GM19372 (cell line): ENCODE data around the gene IREB2.

ENCODE experiments used
- ATAC-seq: cut with Tn5 transposase; IDR thresholded peaks from one replicate; pipeline ENCODE4 v1.9.1; 2021; ENCODE audit warnings: mild to moderate bottlenecking, low read depth, moderate library complexity; ENCODE audit not compliant: unreplicated experiment

The IREB2 gene

DNA sequence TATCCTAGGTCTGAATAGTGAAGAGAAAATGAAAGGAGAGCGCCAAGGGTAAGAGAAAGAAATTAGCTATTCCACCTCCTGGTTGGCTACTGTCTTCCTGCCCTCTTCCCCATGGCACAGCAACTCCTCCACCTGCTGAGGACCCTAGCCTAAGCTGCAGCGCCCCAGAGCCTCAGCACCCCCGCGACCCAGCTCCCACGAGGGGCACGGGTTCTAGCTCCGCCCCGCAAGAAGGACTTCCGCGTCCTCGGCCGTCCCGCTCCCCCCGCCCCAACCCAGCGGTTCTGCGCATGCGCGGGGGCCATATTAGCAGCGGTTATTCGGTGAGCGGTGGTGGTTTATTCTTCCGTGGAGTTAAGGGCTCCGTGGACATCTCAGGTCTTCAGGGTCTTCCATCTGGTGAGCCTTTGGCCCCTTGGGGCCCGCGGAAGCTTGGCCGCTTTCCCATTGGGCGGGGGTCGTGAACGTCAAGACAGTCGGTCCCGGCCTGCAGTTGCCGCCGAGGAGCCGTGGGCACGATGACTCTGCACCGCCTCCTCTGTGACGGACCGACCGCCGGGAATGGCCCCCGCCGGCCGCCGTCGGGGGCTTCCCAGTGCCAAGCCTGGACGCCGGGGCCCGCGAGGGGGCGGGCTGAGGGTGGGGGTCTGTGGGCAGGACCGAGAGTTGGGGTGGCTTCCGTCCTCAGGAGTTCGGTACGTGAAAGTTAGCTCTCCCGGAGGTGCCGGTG, 102.3 kb downstream of the IREB2 start, which contains the start of gene PSMA4:
PSMA4 (plus strand) TSS at position 304 of the 730 bp plus-strand sequence. CDS start 1,484 bp downstream, outside the sequence.
- peak; percentile 83 for ATAC-seq

DNA sequence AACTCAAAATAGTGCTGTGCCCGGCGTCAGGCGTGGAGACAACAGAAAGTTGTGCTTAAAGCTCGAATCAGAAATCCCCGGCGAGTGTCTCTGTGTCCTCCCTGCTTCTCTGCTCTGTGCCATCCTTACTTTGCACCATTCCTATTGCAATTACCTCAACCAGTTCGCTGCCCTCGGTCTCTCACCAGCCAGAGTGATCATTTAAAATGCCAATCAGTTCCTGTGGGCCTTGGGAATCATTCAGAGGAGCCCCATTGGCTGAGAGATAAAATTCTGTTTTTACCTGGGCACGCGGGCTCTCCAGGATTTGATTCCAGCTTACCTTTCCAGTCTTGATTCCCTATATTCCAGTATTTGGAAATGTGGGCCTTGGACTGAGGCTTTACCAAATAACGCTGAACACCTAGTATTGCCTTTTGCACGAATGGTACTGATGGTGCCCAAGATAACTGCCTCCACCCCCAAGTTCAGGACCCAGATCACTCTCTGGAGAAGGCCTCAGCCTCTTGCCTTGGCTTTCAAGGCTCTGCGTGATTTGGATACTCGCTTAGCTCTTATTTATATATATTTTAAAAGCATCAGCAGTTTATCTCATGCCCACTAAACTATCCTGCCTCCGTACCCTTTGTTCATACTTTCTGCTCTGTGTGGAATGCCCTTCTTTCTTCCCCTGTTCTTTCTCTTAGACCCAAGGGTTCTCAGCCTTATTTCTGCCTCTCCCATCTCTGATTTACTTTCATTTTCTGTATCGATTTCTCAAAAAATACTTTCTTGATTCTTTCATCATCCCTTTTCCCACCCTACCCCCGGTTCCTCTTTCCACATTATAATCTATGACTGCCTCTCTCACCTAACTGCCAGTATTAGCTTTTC, 103.1 kb downstream of the IREB2 start:
- no peak for ATAC-seq

DNA sequence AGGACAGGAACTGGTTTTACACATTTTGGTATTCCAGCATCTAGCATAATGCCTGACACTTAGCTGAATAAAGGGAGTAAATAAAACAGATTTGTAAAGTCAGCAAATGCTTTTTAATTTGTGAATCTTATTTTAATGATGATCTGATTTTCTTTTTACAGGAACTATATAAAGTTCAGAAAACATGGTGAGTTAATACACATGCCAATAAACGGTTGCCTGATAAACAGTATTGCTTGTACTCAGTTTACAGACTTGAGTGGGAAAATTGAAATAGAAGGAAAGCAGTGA, 103.7 kb downstream of the IREB2 start:
- ATAC-seq: no peak

DNA sequence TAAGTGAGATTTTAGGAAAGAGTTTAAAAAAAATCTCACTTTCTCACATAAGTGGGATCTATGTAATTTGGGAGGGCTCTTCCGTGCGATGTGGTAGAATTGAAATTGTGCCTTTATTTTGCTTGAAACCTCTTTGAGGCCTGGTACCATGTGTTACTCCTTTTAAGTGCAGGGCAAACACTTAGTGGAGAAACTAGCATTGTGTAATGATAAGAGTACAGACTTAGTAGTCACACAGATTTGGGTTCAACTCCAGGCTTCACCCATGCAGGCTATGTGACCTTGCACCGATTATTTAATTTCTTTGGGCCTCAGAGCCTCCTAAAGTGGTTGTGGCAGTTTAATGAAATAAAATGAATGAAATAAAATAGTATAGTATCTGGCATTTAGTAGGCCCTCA, 104.6 kb downstream of the IREB2 start:
- ATAC-seq: no peak

DNA sequence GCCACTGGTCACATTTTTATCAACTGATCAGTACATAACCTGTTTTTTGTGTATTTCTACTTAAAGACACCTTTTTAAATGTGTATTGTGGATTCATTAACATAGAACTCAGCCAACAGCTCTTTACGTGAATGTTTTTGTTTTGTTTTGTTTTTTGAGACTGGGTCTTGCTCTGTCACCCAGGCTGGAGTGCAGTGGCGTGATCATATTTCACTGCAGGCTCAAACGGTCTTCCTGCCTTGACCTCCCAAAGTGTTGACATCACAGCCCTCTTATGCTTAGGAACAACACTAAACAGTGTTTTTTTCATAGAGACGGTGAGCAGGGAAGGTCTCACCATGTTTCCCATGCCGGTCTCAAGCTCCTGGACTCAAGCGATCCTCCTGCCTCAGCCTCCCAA, 112.2 kb downstream of the IREB2 start:
- ATAC-seq: no peak

DNA sequence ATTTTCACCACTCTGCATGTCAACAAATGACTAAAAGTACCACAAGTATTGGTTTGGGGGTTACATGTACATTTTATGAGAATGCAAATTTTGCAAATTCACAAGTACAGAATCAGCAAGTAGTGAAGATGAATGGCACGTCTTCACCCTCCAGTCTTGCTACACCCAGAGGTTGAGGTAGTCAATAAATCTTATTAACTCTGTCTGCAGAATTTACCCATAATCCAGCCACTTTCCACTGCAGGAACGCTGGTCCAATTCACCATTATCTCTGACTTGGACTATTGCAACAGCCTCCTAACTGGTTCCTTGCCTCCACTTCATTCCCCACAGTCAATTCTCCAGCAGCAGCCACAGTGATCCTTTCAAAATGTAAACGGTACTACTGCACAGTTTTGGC, 112.8 kb downstream of the IREB2 start:
- ATAC-seq: no peak
